K562 treated with DMSO at 1 percent for 48 hours (cell line): ENCODE data around the gene SPACA7. TPM values are rescaled to one million over a fixed set of nuclear protein-coding genes. Genes with fewer than 3 reads are reported as not detected.

Source experiments
- total RNA-seq: library from RNA; unstranded; fragments of 300-600 nt; gene quantifications from 2 replicates; pipeline ENCODE4 v1.2.3, GENCODE V29; 2022; ENCODE audit warnings: low replicate concordance; ENCODE audit errors: extremely low read depth

SPACA7 gene
- not detected in 2 replicates for total RNA-seq

DNA sequence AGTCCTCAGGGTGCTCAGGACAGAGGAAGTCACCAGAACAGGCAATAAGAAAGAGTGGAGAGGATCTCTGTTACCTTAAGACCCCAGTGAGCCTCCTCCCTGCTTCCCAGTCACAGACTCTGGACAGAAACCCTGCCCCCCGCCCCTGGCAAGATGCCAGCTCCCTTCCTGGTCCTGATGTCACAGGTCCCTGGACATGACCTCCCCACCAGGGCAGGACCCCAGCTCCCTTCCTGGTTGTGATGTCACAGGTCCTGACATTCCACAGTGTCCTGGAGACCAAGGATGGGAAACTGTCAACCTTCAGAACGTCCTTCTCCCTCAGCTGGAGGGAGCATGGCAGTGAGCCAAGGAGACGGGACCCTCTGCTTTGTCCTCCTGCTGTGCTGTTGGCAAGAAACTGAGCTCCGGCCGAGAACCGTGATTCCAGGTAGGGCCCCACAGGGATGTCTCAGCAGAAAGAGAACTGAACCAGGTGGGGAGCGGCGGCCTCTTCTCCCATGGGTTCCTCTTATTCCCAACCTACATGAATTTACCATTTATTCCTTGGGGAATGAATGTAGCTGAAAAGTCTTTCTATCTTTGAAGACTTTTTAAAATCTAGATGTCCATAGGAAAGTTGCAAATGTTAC, at the start of gene SPACA7:
SPACA7 (plus strand) TSS at position 306 of the 632 bp plus-strand sequence; CDS start at position 337, 31 bp downstream.

Other genes starting within 250 kb of the SPACA7 start
- gene TUBGCP3, start 211.8 kb downstream of the SPACA7 start, total RNA-seq, result not detected in 2 replicates